Fibroblast of lung (primary cell): ENCODE data around the gene TMEM134.

Source experiments
- EZH2 ChIP-seq: IDR thresholded peaks from 2 replicates; pipeline ENCODE4 v1.5.1; 2012; ENCODE audit warnings: low read length, control low read depth, mild to moderate bottlenecking; ENCODE audit errors: missing control alignments
- TF ChIP-seq, protein P1 (sequence below), 2 donors: IDR thresholded peaks in 1 of 2; conservative IDR thresholded peaks in 1 of 2; 1 replicate in 1 of 2; 2 replicates in 1 of 2; pipeline ENCODE4 v1.5.1; 2011 to 2012; ENCODE audit warnings: low read length in 2 of 2, control low read depth in 1 of 2, inconsistent platforms in 1 of 2, low read depth in 1 of 2, mild to moderate bottlenecking in 1 of 2

GRCh38 chr11:67484847-67485311, 15.8 kb upstream of the TMEM134 start:
- TF ChIP-seq EZH2 = no peak
- TF ChIP-seq, protein P1, sequence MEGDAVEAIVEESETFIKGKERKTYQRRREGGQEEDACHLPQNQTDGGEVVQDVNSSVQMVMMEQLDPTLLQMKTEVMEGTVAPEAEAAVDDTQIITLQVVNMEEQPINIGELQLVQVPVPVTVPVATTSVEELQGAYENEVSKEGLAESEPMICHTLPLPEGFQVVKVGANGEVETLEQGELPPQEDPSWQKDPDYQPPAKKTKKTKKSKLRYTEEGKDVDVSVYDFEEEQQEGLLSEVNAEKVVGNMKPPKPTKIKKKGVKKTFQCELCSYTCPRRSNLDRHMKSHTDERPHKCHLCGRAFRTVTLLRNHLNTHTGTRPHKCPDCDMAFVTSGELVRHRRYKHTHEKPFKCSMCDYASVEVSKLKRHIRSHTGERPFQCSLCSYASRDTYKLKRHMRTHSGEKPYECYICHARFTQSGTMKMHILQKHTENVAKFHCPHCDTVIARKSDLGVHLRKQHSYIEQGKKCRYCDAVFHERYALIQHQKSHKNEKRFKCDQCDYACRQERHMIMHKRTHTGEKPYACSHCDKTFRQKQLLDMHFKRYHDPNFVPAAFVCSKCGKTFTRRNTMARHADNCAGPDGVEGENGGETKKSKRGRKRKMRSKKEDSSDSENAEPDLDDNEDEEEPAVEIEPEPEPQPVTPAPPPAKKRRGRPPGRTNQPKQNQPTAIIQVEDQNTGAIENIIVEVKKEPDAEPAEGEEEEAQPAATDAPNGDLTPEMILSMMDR (conservative IDR thresholded peaks at IDR 0.05 in 1 of 2, IDR thresholded peaks at IDR 0.05 in 1 of 2; ENCODE audit: low read depth in 1 of 2, low read length in 2 of 2) = no peak
